ENCODE data around the gene ARHGAP27.

ARHGAP27 gene

GRCh38 chr17:45424769-45425124 lies 7.9 kb downstream of the ARHGAP27 start:
- no peak for DNase-seq
- no peak for TF ChIP-seq GATA1 (IDR thresholded peaks at IDR 0.05; ENCODE audit: low read depth, low read length)
- TF ChIP-seq POLR2A (IDR thresholded peaks at IDR 0.05; ENCODE audit: low read length), result no peak

- DNase-seq, result no peak
- TF ChIP-seq POLR2A (IDR thresholded peaks at IDR 0.05; ENCODE audit: low read length) (no peak), GATA1 (IDR thresholded peaks at IDR 0.05; ENCODE audit: low read depth, low read length) (no peak)
Measured at GRCh38 chr17:45423975-45424335, 8.7 kb downstream of the ARHGAP27 start.

GRCh38 chr17:45423304-45423974 lies 9.2 kb downstream of the ARHGAP27 start:
- no peak for DNase-seq
- no peak for TF ChIP-seq GATA1 (IDR thresholded peaks at IDR 0.05; ENCODE audit: low read depth, low read length)
- no peak for TF ChIP-seq POLR2A (IDR thresholded peaks at IDR 0.05; ENCODE audit: low read length)

GRCh38 chr17:45414990-45415881 lies 17.4 kb downstream of the ARHGAP27 start:
- TF ChIP-seq GATA1 (IDR thresholded peaks at IDR 0.05; ENCODE audit: low read depth, low read length), result no peak
- TF ChIP-seq POLR2A (IDR thresholded peaks at IDR 0.05; ENCODE audit: low read length), result no peak
- no peak for DNase-seq

GRCh38 chr17:45413498-45413923 lies 19.2 kb downstream of the ARHGAP27 start:
- TF ChIP-seq POLR2A (IDR thresholded peaks at IDR 0.05; ENCODE audit: low read length) (no peak), GATA1 (IDR thresholded peaks at IDR 0.05; ENCODE audit: low read depth, low read length) (no peak)
- DNase-seq, result no peak

- no peak for DNase-seq
- no peak for TF ChIP-seq GATA1 (IDR thresholded peaks at IDR 0.05; ENCODE audit: low read depth, low read length)
- no peak for TF ChIP-seq POLR2A (IDR thresholded peaks at IDR 0.05; ENCODE audit: low read length)
Measured at GRCh38 chr17:45411348-45412105, 21.1 kb downstream of the ARHGAP27 start.

GRCh38 chr17:45410144-45411091 lies 22.3 kb downstream of the ARHGAP27 start:
- TF ChIP-seq POLR2A (IDR thresholded peaks at IDR 0.05; ENCODE audit: low read length) (no peak), GATA1 (IDR thresholded peaks at IDR 0.05; ENCODE audit: low read depth, low read length) (no peak)
- DNase-seq, result no peak

- no peak for TF ChIP-seq GATA1 (IDR thresholded peaks at IDR 0.05; ENCODE audit: low read depth, low read length)
- TF ChIP-seq POLR2A (IDR thresholded peaks at IDR 0.05; ENCODE audit: low read length), result no peak
- no peak for DNase-seq
Measured at GRCh38 chr17:45409659-45410076, 23.0 kb downstream of the ARHGAP27 start.

- TF ChIP-seq GATA1 (IDR thresholded peaks at IDR 0.05; ENCODE audit: low read depth, low read length) (no peak), POLR2A (IDR thresholded peaks at IDR 0.05; ENCODE audit: low read length) (no peak)
- no peak for DNase-seq
Measured at GRCh38 chr17:45408611-45409421, 23.9 kb downstream of the ARHGAP27 start.

- TF ChIP-seq GATA1 (IDR thresholded peaks at IDR 0.05; ENCODE audit: low read depth, low read length), result no peak
- TF ChIP-seq POLR2A (IDR thresholded peaks at IDR 0.05; ENCODE audit: low read length), result no peak
- no peak for DNase-seq
Measured at GRCh38 chr17:45406107-45406506, 26.6 kb downstream of the ARHGAP27 start.

GRCh38 chr17:45405250-45406086 lies 27.2 kb downstream of the ARHGAP27 start:
- DNase-seq, result no peak
- TF ChIP-seq GATA1 (IDR thresholded peaks at IDR 0.05; ENCODE audit: low read depth, low read length) (no peak), POLR2A (IDR thresholded peaks at IDR 0.05; ENCODE audit: low read length) (no peak)

- DNase-seq, result no peak
- TF ChIP-seq POLR2A (IDR thresholded peaks at IDR 0.05; ENCODE audit: low read length) (no peak), GATA1 (IDR thresholded peaks at IDR 0.05; ENCODE audit: low read depth, low read length) (no peak)
Measured at GRCh38 chr17:45404870-45405249, 27.8 kb downstream of the ARHGAP27 start.
